GM23338 (cell line): ENCODE measurements around the gene TNRC18. TPM values are rescaled to one million over a fixed set of nuclear protein-coding genes. Genes with fewer than 3 reads are reported as not detected.

ENCODE experiments used
- ATAC-seq: fragments of 200-7000 bp; cut with Tn5 transposase; 3 replicates; pipeline ENCODE4 v1.9.1; 2020
- DNase-seq: peaks from one replicate; pipeline ENCODE4 v3.0.0-alpha.2; 2015; ENCODE audit warnings: low spot score
- H2AFZ ChIP-seq: fragments of 200-600 bp; sonication (generic); 2 replicates; pipeline ENCODE4 v1.8.0; 2016; ENCODE audit warnings: antibody characterized with exemption, mild to moderate bottlenecking, moderate library complexity
- H3F3A ChIP-seq: fragments of 200-600 bp; sonication (generic); replicated peaks from 2 replicates; pipeline ENCODE4 v1.8.0; 2017; ENCODE audit warnings: antibody characterized with exemption, mixed run types, low read depth
- H3K27ac ChIP-seq: fragments of 200-600 bp; sonication (generic); 2 replicates; pipeline ENCODE4 v1.6.1; 2016; ENCODE audit warnings: low read depth
- H3K27me3 ChIP-seq: fragments of 200-600 bp; sonication (generic); 2 replicates; pipeline ENCODE4 v1.8.0; 2016; ENCODE audit warnings: mild to moderate bottlenecking, mixed run types, moderate library complexity; ENCODE audit not compliant: insufficient read depth
- H3K36me3 ChIP-seq: fragments of 200-600 bp; sonication (generic); 2 replicates; pipeline ENCODE4 v1.8.0; 2016; ENCODE audit warnings: mild to moderate bottlenecking; ENCODE audit not compliant: insufficient read depth
- H3K4me1 ChIP-seq: fragments of 200-600 bp; sonication (generic); 2 replicates; pipeline ENCODE4 v1.8.0; 2016; ENCODE audit warnings: mild to moderate bottlenecking, moderate library complexity; ENCODE audit not compliant: insufficient read depth
- H3K4me2 ChIP-seq: fragments of 200-600 bp; sonication (generic); 2 replicates; pipeline ENCODE4 v1.7.1; 2017; ENCODE audit warnings: mixed run types
- H3K4me3 ChIP-seq: fragments of 200-600 bp; sonication (generic); 2 replicates; pipeline ENCODE4 v1.6.1; 2016; ENCODE audit warnings: mixed run types
- H3K79me2 ChIP-seq: fragments of 200-600 bp; sonication (generic); replicated peaks from 2 replicates; pipeline ENCODE4 v1.8.0; 2017; ENCODE audit warnings: mild to moderate bottlenecking; ENCODE audit not compliant: insufficient read depth
- H3K9me2 ChIP-seq: fragments of 200-600 bp; sonication (generic); 2 replicates; pipeline ENCODE4 v1.8.0; 2017; ENCODE audit not compliant: insufficient read depth
- H4K20me1 ChIP-seq: fragments of 200-600 bp; sonication (generic); replicated peaks from 2 replicates; pipeline ENCODE4 v1.8.0; 2017; ENCODE audit warnings: mild to moderate bottlenecking; ENCODE audit not compliant: insufficient read depth
- H3K27ac Mint-ChIP-seq: 2 replicates; pipeline ENCODE4 v1.8.0; 2020; ENCODE audit warnings: inconsistent platforms, mild to moderate bottlenecking, moderate library complexity, mixed read lengths
- H3K27me3 Mint-ChIP-seq: 3 replicates; pipeline ENCODE4 v1.8.0; 2022; ENCODE audit warnings: low read depth, mild to moderate bottlenecking, moderate library complexity, mixed read lengths, inconsistent platforms; ENCODE audit not compliant: insufficient read depth, poor library complexity
- H3K36me3 Mint-ChIP-seq: 3 replicates; pipeline ENCODE4 v1.8.0; 2021; ENCODE audit warnings: low read depth, mild to moderate bottlenecking, inconsistent platforms, moderate library complexity, mixed read lengths
- H3K4me1 Mint-ChIP-seq: 3 replicates; pipeline ENCODE4 v1.8.0; 2020; ENCODE audit warnings: mild to moderate bottlenecking, inconsistent platforms, mixed read lengths
- H3K4me3 Mint-ChIP-seq: 3 replicates; pipeline ENCODE4 v1.8.0; 2021; ENCODE audit warnings: moderate library complexity, mild to moderate bottlenecking, inconsistent platforms, mixed read lengths
- H3K9me3 Mint-ChIP-seq: 3 replicates; pipeline ENCODE4 v1.8.0; 2020; ENCODE audit warnings: moderate library complexity, mild to moderate bottlenecking, inconsistent platforms, mixed read lengths
- CREB1 ChIP-seq: fragments of 250-450 bp; sonication (Bioruptor Pico); IDR thresholded peaks from 2 replicates; pipeline ENCODE4 v1.5.0; 2020; ENCODE audit warnings: low read depth, mild to moderate bottlenecking, moderate library complexity
- EZH2 ChIP-seq: fragments of 200-600 bp; sonication (generic); IDR thresholded peaks from one replicate; pipeline ENCODE4 v1.8.0; 2017; ENCODE audit warnings: antibody characterized with exemption, mild to moderate bottlenecking, low read depth; ENCODE audit not compliant: unreplicated experiment
- EZH2phosphoT487 ChIP-seq: fragments of 200-600 bp; sonication (generic); IDR thresholded peaks from one replicate; pipeline ENCODE4 v1.8.1; 2018; ENCODE audit warnings: antibody characterized with exemption; ENCODE audit not compliant: unreplicated experiment
- JUNB ChIP-seq: IDR thresholded peaks from one replicate; pipeline ENCODE4 v1.6.1; 2016; ENCODE audit warnings: antibody characterized with exemption; ENCODE audit not compliant: unreplicated experiment
- NANOG ChIP-seq: IDR thresholded peaks from 2 replicates; pipeline ENCODE4 v1.6.1; 2016; ENCODE audit warnings: antibody characterized with exemption, borderline replicate concordance
- POLR2AphosphoS5 ChIP-seq: IDR thresholded peaks from 2 replicates; pipeline ENCODE4 v1.6.1; 2016; ENCODE audit warnings: antibody characterized with exemption, low read depth
- STAT1 ChIP-seq: IDR thresholded peaks from one replicate; pipeline ENCODE4 v1.6.1; 2016; ENCODE audit warnings: antibody characterized with exemption; ENCODE audit not compliant: unreplicated experiment
- ZNF114 ChIP-seq: fragments of 250-450 bp; sonication (Bioruptor Pico); IDR thresholded peaks from 2 replicates; pipeline ENCODE4 v1.5.0; 2020; ENCODE audit warnings: mild to moderate bottlenecking, moderate library complexity
- ZNF331 ChIP-seq: fragments of 250-450 bp; sonication (Bioruptor Pico); IDR thresholded peaks from 2 replicates; pipeline ENCODE4 v1.5.0; 2020; ENCODE audit warnings: low read depth, mild to moderate bottlenecking, moderate library complexity
- polyA plus RNA-seq: library from polyadenylated mRNA; unstranded; fragments of >200 nt; fragmentation: Nextera tagmentation; extraction: Ambion mirVana; gene quantifications from 2 replicates; pipeline ENCODE4 v1.2.1, GENCODE V29; 2016
- total RNA-seq: library from RNA; depleted of rRNA; stranded (reverse); fragments of >200 nt; shearing (Covaris generic); gene quantifications from 2 replicates; pipeline ENCODE4 v1.2.3, GENCODE V29; 2014
- TF ChIP-seq, protein P1 (sequence below): IDR thresholded peaks from 2 replicates; pipeline ENCODE4 v1.6.1; 2016; ENCODE audit warnings: antibody characterized with exemption
- TF ChIP-seq, protein P2 (sequence below): IDR thresholded peaks from one replicate; pipeline ENCODE4 v1.6.1; 2018; ENCODE audit warnings: antibody characterized with exemption; ENCODE audit not compliant: unreplicated experiment
- TF ChIP-seq, protein P3 (sequence below), 2 experiments: fragments of 200-600 bp in 1 of 2; sonication (generic) in 1 of 2; conservative IDR thresholded peaks; 2 replicates each; pipeline versions ENCODE4 v1.5.1 to v1.6.1; 2016 to 2017; ENCODE audit warnings: antibody characterized with exemption in 2 of 2, low read depth in 2 of 2, mild to moderate bottlenecking in 2 of 2, moderate library complexity in 1 of 2
- TF ChIP-seq, protein P4 (sequence below): fragments of 250-450 bp; sonication (Bioruptor Pico); IDR thresholded peaks from 2 replicates; pipeline ENCODE4 v1.5.0; 2020; ENCODE audit warnings: mild to moderate bottlenecking, moderate library complexity

The TNRC18 gene
- total and polyA plus RNA-seq, 2 experiments from 2014 or later, result 2.1 to 17.5 TPM

GRCh38 chr7:5448378-5449037, 24.9 kb upstream of the TNRC18 start:
- Histone ChIP-seq H3K4me1 (peaks cover 19% of the 10 kb centered on the region; the same call in 1 of the 2 replicates), H2AFZ (no peak overlapping the region), H3K36me3 (no peaks in the 10 kb centered on the region), H3K4me3 (no peak overlapping the region), H3K9me2 (no peaks in the 10 kb centered on the region), H4K20me1 (0 out of 2 replicates have a peak, but pooled peaks cover 3% of the 10 kb centered on the region), H3K79me2 (no peaks in the 10 kb centered on the region), H3K27ac (no peak overlapping the region), H3F3A (0 out of 2 replicates have a peak, but pooled peaks cover 4% of the 10 kb centered on the region), H3K27me3 (no peaks in the 10 kb centered on the region), H3K4me2 (peak overlapping the region; percentile 69)
- no peaks in the 10 kb centered on the region for H3K9me3 Mint-ChIP-seq
- peak overlapping the region; percentile 16; the same call in 2 of the 3 replicates for H3K4me3 Mint-ChIP-seq
- DNase-seq (peak; percentile 79), ATAC-seq (peak; percentile 61)
- TF ChIP-seq STAT1 (no peak), EZH2phosphoT487 (no peak), ZNF331 (CRISPR knock-in tag) (no peak), POLR2AphosphoS5 (no peak), EZH2 (no peak), JUNB (no peak), CREB1 (CRISPR knock-in tag) (no peak), NANOG (no peak), ZNF114 (CRISPR knock-in tag) (no peak)
- TF ChIP-seq, protein P1, sequence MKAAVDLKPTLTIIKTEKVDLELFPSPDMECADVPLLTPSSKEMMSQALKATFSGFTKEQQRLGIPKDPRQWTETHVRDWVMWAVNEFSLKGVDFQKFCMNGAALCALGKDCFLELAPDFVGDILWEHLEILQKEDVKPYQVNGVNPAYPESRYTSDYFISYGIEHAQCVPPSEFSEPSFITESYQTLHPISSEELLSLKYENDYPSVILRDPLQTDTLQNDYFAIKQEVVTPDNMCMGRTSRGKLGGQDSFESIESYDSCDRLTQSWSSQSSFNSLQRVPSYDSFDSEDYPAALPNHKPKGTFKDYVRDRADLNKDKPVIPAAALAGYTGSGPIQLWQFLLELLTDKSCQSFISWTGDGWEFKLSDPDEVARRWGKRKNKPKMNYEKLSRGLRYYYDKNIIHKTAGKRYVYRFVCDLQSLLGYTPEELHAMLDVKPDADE, result no peak
- TF ChIP-seq, protein P2, sequence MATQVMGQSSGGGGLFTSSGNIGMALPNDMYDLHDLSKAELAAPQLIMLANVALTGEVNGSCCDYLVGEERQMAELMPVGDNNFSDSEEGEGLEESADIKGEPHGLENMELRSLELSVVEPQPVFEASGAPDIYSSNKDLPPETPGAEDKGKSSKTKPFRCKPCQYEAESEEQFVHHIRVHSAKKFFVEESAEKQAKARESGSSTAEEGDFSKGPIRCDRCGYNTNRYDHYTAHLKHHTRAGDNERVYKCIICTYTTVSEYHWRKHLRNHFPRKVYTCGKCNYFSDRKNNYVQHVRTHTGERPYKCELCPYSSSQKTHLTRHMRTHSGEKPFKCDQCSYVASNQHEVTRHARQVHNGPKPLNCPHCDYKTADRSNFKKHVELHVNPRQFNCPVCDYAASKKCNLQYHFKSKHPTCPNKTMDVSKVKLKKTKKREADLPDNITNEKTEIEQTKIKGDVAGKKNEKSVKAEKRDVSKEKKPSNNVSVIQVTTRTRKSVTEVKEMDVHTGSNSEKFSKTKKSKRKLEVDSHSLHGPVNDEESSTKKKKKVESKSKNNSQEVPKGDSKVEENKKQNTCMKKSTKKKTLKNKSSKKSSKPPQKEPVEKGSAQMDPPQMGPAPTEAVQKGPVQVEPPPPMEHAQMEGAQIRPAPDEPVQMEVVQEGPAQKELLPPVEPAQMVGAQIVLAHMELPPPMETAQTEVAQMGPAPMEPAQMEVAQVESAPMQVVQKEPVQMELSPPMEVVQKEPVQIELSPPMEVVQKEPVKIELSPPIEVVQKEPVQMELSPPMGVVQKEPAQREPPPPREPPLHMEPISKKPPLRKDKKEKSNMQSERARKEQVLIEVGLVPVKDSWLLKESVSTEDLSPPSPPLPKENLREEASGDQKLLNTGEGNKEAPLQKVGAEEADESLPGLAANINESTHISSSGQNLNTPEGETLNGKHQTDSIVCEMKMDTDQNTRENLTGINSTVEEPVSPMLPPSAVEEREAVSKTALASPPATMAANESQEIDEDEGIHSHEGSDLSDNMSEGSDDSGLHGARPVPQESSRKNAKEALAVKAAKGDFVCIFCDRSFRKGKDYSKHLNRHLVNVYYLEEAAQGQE, result no peak
- TF ChIP-seq, protein P3, sequence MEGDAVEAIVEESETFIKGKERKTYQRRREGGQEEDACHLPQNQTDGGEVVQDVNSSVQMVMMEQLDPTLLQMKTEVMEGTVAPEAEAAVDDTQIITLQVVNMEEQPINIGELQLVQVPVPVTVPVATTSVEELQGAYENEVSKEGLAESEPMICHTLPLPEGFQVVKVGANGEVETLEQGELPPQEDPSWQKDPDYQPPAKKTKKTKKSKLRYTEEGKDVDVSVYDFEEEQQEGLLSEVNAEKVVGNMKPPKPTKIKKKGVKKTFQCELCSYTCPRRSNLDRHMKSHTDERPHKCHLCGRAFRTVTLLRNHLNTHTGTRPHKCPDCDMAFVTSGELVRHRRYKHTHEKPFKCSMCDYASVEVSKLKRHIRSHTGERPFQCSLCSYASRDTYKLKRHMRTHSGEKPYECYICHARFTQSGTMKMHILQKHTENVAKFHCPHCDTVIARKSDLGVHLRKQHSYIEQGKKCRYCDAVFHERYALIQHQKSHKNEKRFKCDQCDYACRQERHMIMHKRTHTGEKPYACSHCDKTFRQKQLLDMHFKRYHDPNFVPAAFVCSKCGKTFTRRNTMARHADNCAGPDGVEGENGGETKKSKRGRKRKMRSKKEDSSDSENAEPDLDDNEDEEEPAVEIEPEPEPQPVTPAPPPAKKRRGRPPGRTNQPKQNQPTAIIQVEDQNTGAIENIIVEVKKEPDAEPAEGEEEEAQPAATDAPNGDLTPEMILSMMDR (conservative IDR thresholded peaks at IDR 0.05; ENCODE audit: low read depth in 2 of 2), result no peak
- TF ChIP-seq, protein P4, sequence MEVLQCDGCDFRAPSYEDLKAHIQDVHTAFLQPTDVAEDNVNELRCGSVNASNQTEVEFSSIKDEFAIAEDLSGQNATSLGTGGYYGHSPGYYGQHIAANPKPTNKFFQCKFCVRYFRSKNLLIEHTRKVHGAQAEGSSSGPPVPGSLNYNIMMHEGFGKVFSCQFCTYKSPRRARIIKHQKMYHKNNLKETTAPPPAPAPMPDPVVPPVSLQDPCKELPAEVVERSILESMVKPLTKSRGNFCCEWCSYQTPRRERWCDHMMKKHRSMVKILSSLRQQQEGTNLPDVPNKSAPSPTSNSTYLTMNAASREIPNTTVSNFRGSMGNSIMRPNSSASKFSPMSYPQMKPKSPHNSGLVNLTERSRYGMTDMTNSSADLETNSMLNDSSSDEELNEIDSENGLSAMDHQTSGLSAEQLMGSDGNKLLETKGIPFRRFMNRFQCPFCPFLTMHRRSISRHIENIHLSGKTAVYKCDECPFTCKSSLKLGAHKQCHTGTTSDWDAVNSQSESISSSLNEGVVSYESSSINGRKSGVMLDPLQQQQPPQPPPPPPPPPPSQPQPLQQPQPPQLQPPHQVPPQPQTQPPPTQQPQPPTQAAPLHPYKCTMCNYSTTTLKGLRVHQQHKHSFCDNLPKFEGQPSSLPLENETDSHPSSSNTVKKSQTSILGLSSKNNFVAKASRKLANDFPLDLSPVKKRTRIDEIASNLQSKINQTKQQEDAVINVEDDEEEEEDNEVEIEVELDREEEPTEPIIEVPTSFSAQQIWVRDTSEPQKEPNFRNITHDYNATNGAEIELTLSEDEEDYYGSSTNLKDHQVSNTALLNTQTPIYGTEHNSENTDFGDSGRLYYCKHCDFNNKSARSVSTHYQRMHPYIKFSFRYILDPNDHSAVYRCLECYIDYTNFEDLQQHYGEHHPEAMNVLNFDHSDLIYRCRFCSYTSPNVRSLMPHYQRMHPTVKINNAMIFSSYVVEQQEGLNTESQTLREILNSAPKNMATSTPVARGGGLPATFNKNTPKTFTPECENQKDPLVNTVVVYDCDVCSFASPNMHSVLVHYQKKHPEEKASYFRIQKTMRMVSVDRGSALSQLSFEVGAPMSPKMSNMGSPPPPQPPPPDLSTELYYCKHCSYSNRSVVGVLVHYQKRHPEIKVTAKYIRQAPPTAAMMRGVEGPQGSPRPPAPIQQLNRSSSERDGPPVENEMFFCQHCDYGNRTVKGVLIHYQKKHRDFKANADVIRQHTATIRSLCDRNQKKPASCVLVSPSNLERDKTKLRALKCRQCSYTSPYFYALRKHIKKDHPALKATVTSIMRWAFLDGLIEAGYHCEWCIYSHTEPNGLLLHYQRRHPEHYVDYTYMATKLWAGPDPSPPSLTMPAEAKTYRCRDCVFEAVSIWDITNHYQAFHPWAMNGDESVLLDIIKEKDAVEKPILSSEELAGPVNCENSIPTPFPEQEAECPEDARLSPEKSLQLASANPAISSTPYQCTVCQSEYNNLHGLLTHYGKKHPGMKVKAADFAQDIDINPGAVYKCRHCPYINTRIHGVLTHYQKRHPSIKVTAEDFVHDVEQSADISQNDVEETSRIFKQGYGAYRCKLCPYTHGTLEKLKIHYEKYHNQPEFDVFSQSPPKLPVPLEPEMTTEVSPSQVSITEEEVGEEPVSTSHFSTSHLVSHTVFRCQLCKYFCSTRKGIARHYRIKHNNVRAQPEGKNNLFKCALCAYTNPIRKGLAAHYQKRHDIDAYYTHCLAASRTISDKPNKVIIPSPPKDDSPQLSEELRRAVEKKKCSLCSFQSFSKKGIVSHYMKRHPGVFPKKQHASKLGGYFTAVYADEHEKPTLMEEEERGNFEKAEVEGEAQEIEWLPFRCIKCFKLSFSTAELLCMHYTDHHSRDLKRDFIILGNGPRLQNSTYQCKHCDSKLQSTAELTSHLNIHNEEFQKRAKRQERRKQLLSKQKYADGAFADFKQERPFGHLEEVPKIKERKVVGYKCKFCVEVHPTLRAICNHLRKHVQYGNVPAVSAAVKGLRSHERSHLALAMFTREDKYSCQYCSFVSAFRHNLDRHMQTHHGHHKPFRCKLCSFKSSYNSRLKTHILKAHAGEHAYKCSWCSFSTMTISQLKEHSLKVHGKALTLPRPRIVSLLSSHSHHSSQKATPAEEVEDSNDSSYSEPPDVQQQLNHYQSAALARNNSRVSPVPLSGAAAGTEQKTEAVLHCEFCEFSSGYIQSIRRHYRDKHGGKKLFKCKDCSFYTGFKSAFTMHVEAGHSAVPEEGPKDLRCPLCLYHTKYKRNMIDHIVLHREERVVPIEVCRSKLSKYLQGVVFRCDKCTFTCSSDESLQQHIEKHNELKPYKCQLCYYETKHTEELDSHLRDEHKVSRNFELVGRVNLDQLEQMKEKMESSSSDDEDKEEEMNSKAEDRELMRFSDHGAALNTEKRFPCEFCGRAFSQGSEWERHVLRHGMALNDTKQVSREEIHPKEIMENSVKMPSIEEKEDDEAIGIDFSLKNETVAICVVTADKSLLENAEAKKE, result no peak
- no peak overlapping the region for H3K27ac Mint-ChIP-seq
- H3K4me1 Mint-ChIP-seq, result peaks cover 16% of the 10 kb centered on the region
- peaks cover 3% of the 10 kb centered on the region; the same call in 1 of the 3 replicates for H3K36me3 Mint-ChIP-seq
- H3K27me3 Mint-ChIP-seq, result peaks cover 14% of the 10 kb centered on the region
